Right lobe of liver (tissue), 6 donors: ENCODE results near the gene CD226. TPM values are rescaled to one million over a fixed set of nuclear protein-coding genes. Genes with fewer than 3 reads are reported as not detected.

Experiments used
- ATAC-seq, 4 donors: fragments of 200-7000 bp; cut with Tn5 transposase; one replicate each; pipeline ENCODE4 v1.9.1; 2020; ENCODE audit warnings: mild to moderate bottlenecking in 4 of 4, moderate library complexity in 4 of 4
- DNase-seq, 3 donors: peaks; one replicate each; pipeline ENCODE4 v3.0.0-alpha.2; 2020
- H3K27ac ChIP-seq, 3 donors: fragments of 200-600 bp; one replicate each; pipeline ENCODE4 v1.8.0; 2022
- H3K27me3 ChIP-seq, 2 donors: fragments of 200-600 bp; one replicate each; pipeline ENCODE4 v1.8.0; 2022
- H3K36me3 ChIP-seq, 4 donors: fragments of 200-600 bp; sonication (generic) in 1 of 4; one replicate each; pipeline versions ENCODE4 v1.5.1 to v1.8.0; 2017 to 2022; ENCODE audit warnings: control low read depth in 1 of 4
- H3K4me1 ChIP-seq, 4 donors: fragments of 200-600 bp; sonication (generic) in 1 of 4; one replicate each; pipeline versions ENCODE4 v1.5.1 to v1.8.0; 2017 to 2022; ENCODE audit warnings: control low read depth in 1 of 4
- H3K4me3 ChIP-seq, 3 donors: fragments of 200-600 bp; one replicate each; pipeline ENCODE4 v1.8.0; 2022
- H3K9me3 ChIP-seq, 4 donors: fragments of 200-600 bp; sonication (generic) in 1 of 4; one replicate each; pipeline versions ENCODE4 v1.5.1 to v1.8.0; 2017 to 2022; ENCODE audit warnings: control low read depth in 1 of 4
- POLR2A ChIP-seq: fragments of 450-650 bp; IDR thresholded peaks from one replicate; pipeline ENCODE4 v1.6.1; 2017; ENCODE audit warnings: antibody characterized with exemption, mild to moderate bottlenecking
- WGBS: methylation state at CpG from one replicate; pipeline ENCODE4 v1.1.6; 2018; ENCODE audit warnings: low coverage, low lambda C conversion rate; ENCODE audit not compliant: insufficient coverage; ENCODE audit errors: missing lambda C conversion rate; 5-methylcytosine and 5-hydroxymethylcytosine counted together
- intact Hi-C, 2 donors: fragments of 100-400 bp; cut with DNase I; formaldehyde crosslinking; loops; one replicate each; pipeline versions ENCODE4 v1.11.2 to v1.14.1; 2022
- total RNA-seq, 6 experiments: library from RNA; depleted of rRNA in 2 of 6; stranded (reverse); fragments of >200 nt in 2 of 6; fragmentation: NEBNext Ultra II Directional in 3 of 6; extraction: Animal tissue kit (Norgen Biotek cat#: 25700) in 3 of 6; gene quantifications; one replicate each; pipeline versions ENCODE4 v1.1.0 to v1.2.4, GENCODE V29; 2016 to 2023
- TF ChIP-seq, protein P1 (sequence below), 4 donors: fragments of 200-600 bp in 3 of 4; fragments of 450-650 bp in 1 of 4; IDR thresholded peaks; one replicate each; pipeline versions ENCODE4 v1.5.1 to v1.8.0; 2016 to 2022; ENCODE audit warnings: antibody characterized with exemption in 4 of 4, mild to moderate bottlenecking in 2 of 4
- donor health status: DM: no; HTN: yes; CAD: no.
- donor health status: DM: no; HTN: no; CAD: no.
- donor health status: DM: no; HTN: no; CAD: no.
- donor health status: DM: no; HTN: yes; CAD: no.
- donor health status: DM: no; HTN: yes; CAD: no.

The CD226 gene
- total RNA-seq, 6 experiments from 2014 or later, result 0.68 to 3.8 (median 2.1) TPM

DNA sequence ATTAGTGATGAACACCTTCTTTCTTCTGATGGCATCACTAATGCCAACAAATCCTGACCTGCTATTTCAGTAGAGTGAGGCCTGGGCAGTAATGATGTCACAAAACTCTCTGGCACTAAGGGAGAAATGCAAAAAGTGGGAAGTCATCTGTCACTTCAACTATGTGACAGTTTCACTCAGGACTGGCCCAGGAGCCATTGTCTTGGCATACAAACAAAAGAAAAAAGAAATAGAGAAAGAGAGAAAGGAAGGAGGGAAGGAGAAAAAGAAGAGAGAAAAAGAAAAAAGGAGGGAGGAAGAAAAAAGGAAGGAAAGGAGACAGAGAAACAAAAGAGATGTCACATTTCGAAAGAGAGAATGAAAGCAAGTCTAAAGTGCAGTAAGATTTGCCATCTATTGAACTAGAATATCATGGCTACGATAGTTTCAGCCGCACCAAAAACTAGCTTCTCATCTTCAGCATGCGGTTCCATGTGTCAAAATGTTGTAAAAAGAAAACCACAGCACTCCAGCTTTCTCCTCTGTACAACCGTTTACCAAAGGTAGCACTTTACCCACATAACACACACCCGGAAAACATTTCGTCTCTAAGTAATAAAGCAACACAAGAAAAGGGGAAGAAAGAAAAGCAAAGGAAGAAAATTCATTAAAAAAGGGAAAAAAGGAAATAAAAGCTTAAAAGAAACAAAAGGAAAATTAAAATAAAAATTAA is 50.1 kb downstream of the CD226 start:
- Histone ChIP-seq H3K4me1 (no peaks in the 10 kb centered on the region), H3K27ac (no peak overlapping the region), H3K36me3 (no peaks in the 10 kb centered on the region), H3K9me3 (no peaks in the 10 kb centered on the region), H3K27me3 (no peaks in the 10 kb centered on the region), H3K4me3 (no peak overlapping the region)
- WGBS, result 71% methylated on average over 7 of the region's 7 CpGs
- ATAC-seq (peak in 2 of 4 donors; percentile 18 to 36), DNase-seq (no peak)
- intact Hi-C loops, result no loop called here
- TF ChIP-seq POLR2A, result no peak
- TF ChIP-seq, protein P1, sequence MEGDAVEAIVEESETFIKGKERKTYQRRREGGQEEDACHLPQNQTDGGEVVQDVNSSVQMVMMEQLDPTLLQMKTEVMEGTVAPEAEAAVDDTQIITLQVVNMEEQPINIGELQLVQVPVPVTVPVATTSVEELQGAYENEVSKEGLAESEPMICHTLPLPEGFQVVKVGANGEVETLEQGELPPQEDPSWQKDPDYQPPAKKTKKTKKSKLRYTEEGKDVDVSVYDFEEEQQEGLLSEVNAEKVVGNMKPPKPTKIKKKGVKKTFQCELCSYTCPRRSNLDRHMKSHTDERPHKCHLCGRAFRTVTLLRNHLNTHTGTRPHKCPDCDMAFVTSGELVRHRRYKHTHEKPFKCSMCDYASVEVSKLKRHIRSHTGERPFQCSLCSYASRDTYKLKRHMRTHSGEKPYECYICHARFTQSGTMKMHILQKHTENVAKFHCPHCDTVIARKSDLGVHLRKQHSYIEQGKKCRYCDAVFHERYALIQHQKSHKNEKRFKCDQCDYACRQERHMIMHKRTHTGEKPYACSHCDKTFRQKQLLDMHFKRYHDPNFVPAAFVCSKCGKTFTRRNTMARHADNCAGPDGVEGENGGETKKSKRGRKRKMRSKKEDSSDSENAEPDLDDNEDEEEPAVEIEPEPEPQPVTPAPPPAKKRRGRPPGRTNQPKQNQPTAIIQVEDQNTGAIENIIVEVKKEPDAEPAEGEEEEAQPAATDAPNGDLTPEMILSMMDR (IDR thresholded peaks at IDR 0.05), result no peak

DNA sequence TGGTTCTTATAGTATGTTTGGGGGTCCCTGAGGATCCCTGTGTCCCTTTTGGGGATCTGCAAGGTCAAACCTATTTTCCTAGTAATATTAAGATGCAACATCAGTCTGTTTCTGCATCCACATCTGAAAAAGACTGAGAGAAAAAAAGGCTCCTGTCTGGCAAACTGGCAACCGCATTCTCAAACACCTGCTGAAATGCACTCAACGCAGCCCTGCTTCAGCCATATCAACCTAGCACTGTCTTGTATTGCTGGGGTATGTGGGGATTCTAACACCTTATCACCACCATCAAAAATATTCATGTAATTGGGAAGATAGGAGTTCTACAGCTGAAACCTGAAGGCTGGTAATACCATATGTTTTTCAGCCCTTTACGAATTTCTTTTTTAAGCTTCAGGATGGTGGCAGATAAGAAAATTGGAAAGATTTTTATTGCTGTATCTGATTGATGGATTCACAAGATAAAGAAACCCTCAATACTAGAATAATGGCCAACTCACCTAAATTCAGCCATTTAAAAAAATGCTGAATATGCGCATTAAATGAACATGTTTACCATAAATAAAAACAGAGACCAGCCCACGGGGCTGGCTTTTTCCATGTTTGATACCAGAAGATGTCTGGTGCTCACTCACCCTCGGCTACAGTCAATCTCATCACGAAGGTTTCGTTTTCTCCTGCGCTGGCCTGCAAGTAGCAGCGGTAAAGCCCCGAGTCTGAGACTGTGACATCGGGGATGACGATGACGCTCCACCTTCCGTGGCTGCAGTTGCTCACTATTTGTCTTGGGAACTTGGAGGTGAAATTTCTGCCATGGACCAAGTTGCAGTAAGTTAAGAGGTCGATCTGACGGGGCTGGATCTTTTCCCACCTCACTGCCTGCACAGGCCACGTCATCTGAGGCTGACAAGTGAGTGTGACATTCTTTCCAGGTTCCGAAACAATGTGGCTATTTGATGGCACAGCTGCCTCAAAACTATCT is 52.3 kb downstream of the CD226 start:
- H3K4me1 ChIP-seq, result no peaks in the 10 kb centered on the region
- no peaks in the 10 kb centered on the region for H3K9me3 ChIP-seq
- H3K4me3 ChIP-seq, result no peak overlapping the region
- H3K27ac ChIP-seq, result no peak overlapping the region
- TF ChIP-seq POLR2A, result no peak
- TF ChIP-seq, protein P1 (IDR thresholded peaks at IDR 0.05), result no peak
- ATAC-seq (no peak), DNase-seq (no peak)
- 63% methylated on average over 10 of the region's 19 CpGs for WGBS
- H3K27me3 ChIP-seq, result no peaks in the 10 kb centered on the region
- no peaks in the 10 kb centered on the region for H3K36me3 ChIP-seq
- intact Hi-C loops, result no loop called here

DNA sequence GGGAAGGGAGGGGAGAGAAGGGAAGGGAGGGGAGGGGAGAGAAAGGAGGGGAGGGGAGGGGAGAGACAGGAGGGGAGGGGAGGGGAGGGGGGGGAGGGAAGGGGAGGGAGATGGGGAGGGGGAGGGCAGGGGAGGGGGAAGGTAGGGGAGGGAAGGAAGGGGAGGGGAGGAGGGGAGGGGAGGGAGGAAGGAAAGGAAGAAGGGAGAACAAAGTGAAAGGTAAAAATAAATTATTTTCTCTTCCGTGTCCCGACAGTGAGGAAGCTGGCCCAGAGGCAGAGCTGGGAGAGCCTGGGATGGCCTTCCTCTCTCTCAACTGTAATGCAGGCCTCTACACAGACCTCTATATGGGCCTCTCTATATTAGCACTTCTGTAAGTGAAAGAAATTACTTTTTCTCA is 53.2 kb downstream of the CD226 start:
- no peaks in the 10 kb centered on the region for H3K36me3 ChIP-seq
- DNase-seq (no peak), ATAC-seq (no peak)
- no peak overlapping the region for H3K27ac ChIP-seq
- TF ChIP-seq, protein P1 (IDR thresholded peaks at IDR 0.05), result no peak
- no peak for TF ChIP-seq POLR2A
- peaks cover 0 to 5% (median 0%) of the 10 kb centered on the region in 4 donors for H3K4me1 ChIP-seq
- H3K27me3 ChIP-seq, result no peaks in the 10 kb centered on the region
- intact Hi-C loops, result no loop called here
- H3K9me3 ChIP-seq, result no peaks in the 10 kb centered on the region
- 67% methylated on average over 2 of the region's 2 CpGs for WGBS
- H3K4me3 ChIP-seq, result no peak overlapping the region

DNA sequence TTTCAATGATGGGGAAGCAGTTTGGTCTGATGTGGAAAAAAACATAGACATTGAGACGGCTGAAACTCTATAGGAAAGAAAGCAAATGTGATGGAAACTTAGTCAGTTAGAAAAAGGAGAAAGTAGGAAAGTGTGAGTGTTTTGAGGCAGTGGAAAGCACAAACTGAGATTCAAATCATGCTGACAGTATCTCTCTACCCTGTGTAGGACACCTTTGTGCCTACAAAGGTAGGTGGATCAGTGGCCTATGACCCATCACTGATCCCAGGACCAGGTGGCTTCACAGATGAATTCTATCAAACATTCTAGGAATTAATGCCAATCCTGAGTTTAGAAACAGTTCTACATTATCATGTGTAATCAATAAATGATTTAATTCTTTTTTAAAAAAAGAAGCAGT is 57.1 kb downstream of the CD226 start:
- Histone ChIP-seq H3K4me3 (no peak overlapping the region), H3K27me3 (no peaks in the 10 kb centered on the region), H3K36me3 (no peaks in the 10 kb centered on the region), H3K27ac (no peak overlapping the region), H3K9me3 (no peaks in the 10 kb centered on the region), H3K4me1 (peaks cover 0 to 5% (median 0%) of the 10 kb centered on the region in 4 donors)
- intact Hi-C loops, result no loop called here
- no peak for ATAC-seq
- DNase-seq, result no peak
- 86% methylated on average over 1 of the region's 1 CpG for WGBS
- TF ChIP-seq, protein P1 (IDR thresholded peaks at IDR 0.05), result no peak
- no peak for TF ChIP-seq POLR2A
